SH-SY5Y (cell line): Measurements from ENCODE around the gene DOK6.

ENCODE experiments used
- GATA2 ChIP-seq: IDR thresholded peaks from 2 replicates; pipeline ENCODE4 v1.6.1; 2011; ENCODE audit warnings: mild to moderate bottlenecking, low read depth, low read length
- GATA3 ChIP-seq: IDR thresholded peaks from 2 replicates; pipeline ENCODE4 v1.6.1; 2011; ENCODE audit warnings: low read depth, mild to moderate bottlenecking, low read length, moderate library complexity

DNA sequence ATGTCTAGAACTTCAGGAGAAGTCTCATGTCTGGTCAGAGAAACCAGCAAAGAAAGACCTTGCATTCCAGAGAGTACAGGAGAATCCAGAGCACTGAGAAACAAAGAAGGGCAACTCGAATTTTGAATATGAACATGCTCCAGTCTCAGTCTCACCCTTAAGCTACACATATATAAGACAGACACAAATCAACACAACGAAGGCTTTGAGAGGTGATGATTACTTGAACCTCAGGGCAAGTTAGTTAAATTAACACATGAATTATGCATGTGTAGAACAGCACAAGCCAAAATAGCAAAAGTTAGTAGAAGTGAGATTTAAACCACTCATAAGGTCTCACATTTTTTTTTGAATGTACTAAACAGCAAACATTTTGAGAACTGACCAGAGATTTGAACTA lies 29.0 kb upstream of the DOK6 start:
- TF ChIP-seq GATA2 = no peak
- TF ChIP-seq GATA3 = no peak
